ENCODE measurements around the gene ARHGAP29.

ARHGAP29 gene

DNA sequence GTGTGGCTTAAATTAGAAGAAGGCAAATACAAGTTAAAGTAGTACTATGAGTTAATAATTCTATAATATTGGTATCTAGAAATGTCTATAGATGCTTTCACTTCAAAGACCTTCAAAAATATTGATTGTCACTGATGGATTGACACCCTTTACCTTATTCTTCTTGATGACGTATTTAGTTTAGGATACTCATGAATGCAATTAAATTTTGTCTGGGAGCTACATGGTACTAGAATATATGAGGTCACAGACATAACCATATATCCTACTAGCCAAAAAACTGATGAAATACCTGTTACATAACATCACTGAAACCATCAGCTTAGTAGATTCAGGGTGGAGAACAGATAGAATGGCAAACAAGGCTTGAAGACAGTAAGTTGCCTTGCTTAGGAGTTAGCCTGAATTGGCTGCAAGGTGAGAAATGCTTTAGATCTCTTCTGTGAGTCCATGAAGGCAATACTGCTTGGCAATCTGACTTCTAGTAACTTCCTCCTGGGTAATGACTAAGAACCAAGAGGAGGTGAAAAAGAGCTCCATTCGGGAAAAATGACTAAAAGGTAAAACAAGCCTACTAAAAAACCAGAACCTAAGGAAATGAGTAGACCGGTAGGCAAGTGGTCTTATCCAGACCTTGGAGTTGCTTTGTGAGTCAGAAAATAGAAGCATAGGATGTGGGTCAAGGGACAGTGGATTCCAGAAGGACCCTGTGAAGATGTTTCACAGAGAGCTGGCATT, 16.9 kb upstream of the ARHGAP29 start:
- TF ChIP-seq, protein P1, sequence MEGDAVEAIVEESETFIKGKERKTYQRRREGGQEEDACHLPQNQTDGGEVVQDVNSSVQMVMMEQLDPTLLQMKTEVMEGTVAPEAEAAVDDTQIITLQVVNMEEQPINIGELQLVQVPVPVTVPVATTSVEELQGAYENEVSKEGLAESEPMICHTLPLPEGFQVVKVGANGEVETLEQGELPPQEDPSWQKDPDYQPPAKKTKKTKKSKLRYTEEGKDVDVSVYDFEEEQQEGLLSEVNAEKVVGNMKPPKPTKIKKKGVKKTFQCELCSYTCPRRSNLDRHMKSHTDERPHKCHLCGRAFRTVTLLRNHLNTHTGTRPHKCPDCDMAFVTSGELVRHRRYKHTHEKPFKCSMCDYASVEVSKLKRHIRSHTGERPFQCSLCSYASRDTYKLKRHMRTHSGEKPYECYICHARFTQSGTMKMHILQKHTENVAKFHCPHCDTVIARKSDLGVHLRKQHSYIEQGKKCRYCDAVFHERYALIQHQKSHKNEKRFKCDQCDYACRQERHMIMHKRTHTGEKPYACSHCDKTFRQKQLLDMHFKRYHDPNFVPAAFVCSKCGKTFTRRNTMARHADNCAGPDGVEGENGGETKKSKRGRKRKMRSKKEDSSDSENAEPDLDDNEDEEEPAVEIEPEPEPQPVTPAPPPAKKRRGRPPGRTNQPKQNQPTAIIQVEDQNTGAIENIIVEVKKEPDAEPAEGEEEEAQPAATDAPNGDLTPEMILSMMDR (IDR thresholded peaks at IDR 0.05): no peak
- Histone ChIP-seq H3K9me3 (no peaks in the 10 kb centered on the region), H3K36me3 (no peaks in the 10 kb centered on the region), H3K27ac (no peak overlapping the region), H3K4me1 (ENCODE audit: control insufficient read depth in 1 of 2, insufficient read depth in 1 of 2, low read depth in 1 of 2, low read length in 1 of 2) (peaks cover 3 to 7% of the 10 kb centered on the region in 2 experiments), H3K4me3 (ENCODE audit: low read depth in 1 of 2, low read length in 1 of 2) (no peak overlapping the region), H3K27me3 (peaks cover 63% of the 10 kb centered on the region)

DNA sequence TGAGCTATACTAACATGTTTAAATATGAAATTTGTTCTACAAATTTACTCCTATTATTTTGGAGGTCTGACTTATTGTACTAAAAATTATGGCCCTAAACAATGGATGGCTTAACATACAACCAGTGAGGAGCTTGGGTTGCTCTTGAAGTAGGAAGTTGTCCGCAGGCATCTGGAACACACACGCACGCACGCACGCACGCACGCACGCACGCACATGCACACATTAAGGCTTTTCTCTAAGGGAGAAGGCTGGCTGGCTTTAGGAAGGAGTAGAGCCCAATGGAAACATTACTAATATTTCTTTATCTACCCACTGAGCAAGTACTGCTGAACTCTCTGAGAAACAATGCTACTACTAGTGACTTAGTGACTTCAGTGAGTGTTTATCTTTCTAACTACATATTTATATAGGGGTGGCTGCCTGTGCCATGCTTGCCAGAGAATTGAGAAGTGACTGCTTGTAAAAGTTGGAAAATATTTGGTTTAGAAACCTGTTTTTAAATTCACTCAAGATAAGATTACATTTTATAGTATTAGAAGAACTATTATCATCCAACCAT, 16.2 kb upstream of the ARHGAP29 start:
- H3K4me3 ChIP-seq (ENCODE audit: low read depth in 1 of 2, low read length in 1 of 2): no peak overlapping the region
- TF ChIP-seq, protein P1 (IDR thresholded peaks at IDR 0.05): no peak
- no peaks in the 10 kb centered on the region for H3K9me3 ChIP-seq
- H3K36me3 ChIP-seq: no peaks in the 10 kb centered on the region
- H3K27ac ChIP-seq: no peak overlapping the region
- peaks cover 70% of the 10 kb centered on the region for H3K27me3 ChIP-seq
- peaks cover 3 to 7% of the 10 kb centered on the region in 2 experiments for H3K4me1 ChIP-seq (ENCODE audit: control insufficient read depth in 1 of 2, insufficient read depth in 1 of 2, low read depth in 1 of 2, low read length in 1 of 2)

DNA sequence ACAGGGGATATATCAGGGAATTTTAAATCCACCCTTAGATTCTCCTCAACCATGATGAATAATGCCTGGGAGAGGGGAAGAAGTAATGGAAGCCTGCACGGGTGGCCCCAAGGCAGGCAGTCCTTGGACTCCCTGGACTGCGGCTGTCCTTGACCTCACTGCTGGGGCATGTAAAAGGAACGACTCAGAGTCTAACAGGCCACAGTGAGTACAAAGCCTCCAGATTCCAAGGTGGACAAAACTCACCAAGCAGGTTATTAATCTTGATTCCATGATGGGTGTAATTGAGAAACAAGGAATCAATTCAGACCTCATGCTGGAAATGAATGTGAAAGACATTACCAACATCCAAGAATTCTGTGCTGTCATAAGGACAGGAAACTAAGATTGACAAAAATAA, 13.0 kb upstream of the ARHGAP29 start:
- Histone ChIP-seq H3K4me1 (ENCODE audit: control insufficient read depth in 1 of 2, insufficient read depth in 1 of 2, low read depth in 1 of 2, low read length in 1 of 2) (peaks cover 15 to 20% of the 10 kb centered on the region in 2 experiments), H3K4me3 (ENCODE audit: low read depth in 1 of 2, low read length in 1 of 2) (no peak overlapping the region), H3K36me3 (no peaks in the 10 kb centered on the region), H3K27me3 (peaks cover 85% of the 10 kb centered on the region), H3K27ac (no peak overlapping the region), H3K9me3 (no peaks in the 10 kb centered on the region)
- TF ChIP-seq, protein P1 (IDR thresholded peaks at IDR 0.05): no peak

- no peaks in the 10 kb centered on the region for H3K36me3 ChIP-seq
- H3K4me3 ChIP-seq (ENCODE audit: low read depth in 1 of 2, low read length in 1 of 2): no peak overlapping the region
- peaks cover 85% of the 10 kb centered on the region for H3K27me3 ChIP-seq
- TF ChIP-seq, protein P1 (IDR thresholded peaks at IDR 0.05): no peak
- H3K9me3 ChIP-seq: no peaks in the 10 kb centered on the region
- H3K27ac ChIP-seq: no peak overlapping the region
- H3K4me1 ChIP-seq (ENCODE audit: control insufficient read depth in 1 of 2, insufficient read depth in 1 of 2, low read depth in 1 of 2, low read length in 1 of 2): peaks cover 15 to 17% of the 10 kb centered on the region in 2 experiments
Measured at GRCh38 chr1:94248956-94249688, 11.7 kb upstream of the ARHGAP29 start.

GRCh38 chr1:94247138-94248094, 10.0 kb upstream of the ARHGAP29 start:
- no peaks in the 10 kb centered on the region for H3K9me3 ChIP-seq
- peaks cover 15 to 16% of the 10 kb centered on the region in 2 experiments for H3K4me1 ChIP-seq (ENCODE audit: control insufficient read depth in 1 of 2, insufficient read depth in 1 of 2, low read depth in 1 of 2, low read length in 1 of 2)
- H3K4me3 ChIP-seq (ENCODE audit: low read depth in 1 of 2, low read length in 1 of 2): peak overlapping the region; percentile 52 to 54
- TF ChIP-seq, protein P1 (IDR thresholded peaks at IDR 0.05): no peak
- H3K27me3 ChIP-seq: peaks cover 85% of the 10 kb centered on the region
- H3K27ac ChIP-seq: no peak overlapping the region
- no peaks in the 10 kb centered on the region for H3K36me3 ChIP-seq
